HG02642 (cell line): ENCODE measurements around the gene TRUB1.

ENCODE experiments used
- ATAC-seq: cut with Tn5 transposase; IDR thresholded peaks from one replicate; pipeline ENCODE4 v1.9.1; 2021; ENCODE audit warnings: mild to moderate bottlenecking; ENCODE audit not compliant: unreplicated experiment, poor library complexity

Gene TRUB1

GRCh38 chr10:114973997-114974396 lies 36.0 kb downstream of the TRUB1 start:
- ATAC-seq, result no peak

GRCh38 chr10:114974625-114975024 lies 36.6 kb downstream of the TRUB1 start:
- ATAC-seq, result no peak

GRCh38 chr10:114975091-114975490 lies 37.1 kb downstream of the TRUB1 start:
- no peak for ATAC-seq

- ATAC-seq, result no peak
Observed at GRCh38 chr10:114982989-114983388, 45.0 kb downstream of the TRUB1 start.

GRCh38 chr10:114987995-114988394 lies 50.0 kb downstream of the TRUB1 start:
- no peak for ATAC-seq

GRCh38 chr10:114990586-114990985 lies 52.6 kb downstream of the TRUB1 start:
- no peak for ATAC-seq

GRCh38 chr10:114990991-114991390 lies 53.0 kb downstream of the TRUB1 start:
- no peak for ATAC-seq

GRCh38 chr10:114992189-114992775 lies 54.3 kb downstream of the TRUB1 start:
- ATAC-seq, result no peak

- ATAC-seq, result no peak
Observed at GRCh38 chr10:114995468-114996247, 57.7 kb downstream of the TRUB1 start.

GRCh38 chr10:114996542-114996941 lies 58.5 kb downstream of the TRUB1 start:
- no peak for ATAC-seq

- no peak for ATAC-seq
Observed at GRCh38 chr10:114998993-114999392, 61.0 kb downstream of the TRUB1 start.

- ATAC-seq, result peak; percentile 69
Observed at GRCh38 chr10:115001506-115002381, 63.7 kb downstream of the TRUB1 start.

GRCh38 chr10:115003396-115003795 lies 65.4 kb downstream of the TRUB1 start:
- no peak for ATAC-seq

GRCh38 chr10:115004236-115004862 lies 66.4 kb downstream of the TRUB1 start:
- no peak for ATAC-seq

GRCh38 chr10:115005771-115006170 lies 67.8 kb downstream of the TRUB1 start:
- ATAC-seq, result no peak

GRCh38 chr10:115018185-115018931 lies 80.4 kb downstream of the TRUB1 start:
- no peak for ATAC-seq

- ATAC-seq, result no peak
Observed at GRCh38 chr10:115020449-115020848, 82.5 kb downstream of the TRUB1 start.

GRCh38 chr10:115022733-115023132 lies 84.7 kb downstream of the TRUB1 start:
- no peak for ATAC-seq

GRCh38 chr10:115023715-115024114 lies 85.7 kb downstream of the TRUB1 start:
- ATAC-seq, result no peak

- no peak for ATAC-seq
Observed at GRCh38 chr10:115024371-115024770, 86.4 kb downstream of the TRUB1 start.
